A673 (cell line): Measurements from ENCODE around the gene TAAR9.

Source experiments
- CTCF ChIP-seq: fragments of 300-800, 200-600 bp; sonication (generic); conservative IDR thresholded peaks from 2 replicates; pipeline ENCODE4 v1.5.1; 2017; ENCODE audit warnings: low read depth, mild to moderate bottlenecking, antibody characterized with exemption, low read length, moderate library complexity, mixed read lengths
- EZH2 ChIP-seq: fragments of 200-600 bp; sonication (generic); IDR thresholded peaks from 2 replicates; pipeline ENCODE4 v1.6.1; 2017; ENCODE audit warnings: borderline replicate concordance, low read depth, mild to moderate bottlenecking, mixed read lengths, antibody characterized with exemption, low read length; ENCODE audit not compliant: poor library complexity, severe bottlenecking

GRCh38 chr6:132571774-132572173, 33.7 kb downstream of the TAAR9 start:
- TF ChIP-seq CTCF (no peak), EZH2 (no peak)
